GM21737 (cell line): ENCODE measurements around the gene ANKRD6.
"Not testable (repeated sequence)": the region's sequence is repeated elsewhere in the genome, so short reads cannot be mapped to it uniquely, and the experiment has no call there.

ENCODE experiments used
- ATAC-seq: cut with Tn5 transposase; IDR thresholded peaks from one replicate; pipeline ENCODE4 v1.9.1; 2021; ENCODE audit warnings: mild to moderate bottlenecking, moderate library complexity; ENCODE audit not compliant: unreplicated experiment

The ANKRD6 gene

DNA sequence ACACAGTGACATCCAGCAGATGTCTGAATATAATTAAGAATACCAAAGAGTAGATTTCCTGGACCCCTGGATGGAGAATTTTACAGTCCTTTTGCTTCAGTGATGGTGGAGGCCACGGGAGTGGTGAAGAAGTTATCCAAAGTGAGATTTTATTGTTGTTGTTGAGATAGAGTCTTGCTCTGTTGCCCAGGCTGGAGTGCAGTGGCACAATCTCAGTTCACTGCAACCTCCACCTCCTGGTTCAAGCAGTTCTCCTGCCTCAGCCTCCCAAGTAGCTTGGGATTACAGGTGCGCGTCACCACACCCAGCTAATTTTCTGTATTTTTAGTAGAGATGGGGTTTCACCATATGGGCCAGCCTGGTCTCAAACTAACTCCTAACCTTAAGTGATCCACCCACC lies 208.6 kb downstream of the ANKRD6 start:
- not testable (repeated sequence) for ATAC-seq

GRCh38 chr6:89642956-89643355 lies 210.0 kb downstream of the ANKRD6 start:
- ATAC-seq: no peak

DNA sequence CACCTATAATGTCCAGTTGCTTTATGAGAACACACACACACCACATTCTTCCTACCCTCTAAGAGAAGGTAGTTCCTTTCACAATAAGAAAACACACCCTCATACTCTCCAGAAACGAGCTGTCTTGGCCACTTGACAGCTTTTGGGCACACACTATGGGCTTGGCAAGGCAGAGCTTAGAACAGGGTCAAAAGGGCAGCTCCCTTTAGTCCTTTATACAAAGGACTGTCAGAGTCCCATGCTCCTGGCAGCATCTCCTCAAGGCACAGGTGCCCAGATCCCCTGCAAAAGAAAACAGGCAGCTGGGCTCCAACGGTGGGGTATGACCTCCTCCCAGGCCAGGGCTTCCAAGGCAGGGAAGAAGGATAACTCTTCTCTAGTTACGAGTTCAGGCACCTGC lies 210.5 kb downstream of the ANKRD6 start:
- ATAC-seq: no peak

DNA sequence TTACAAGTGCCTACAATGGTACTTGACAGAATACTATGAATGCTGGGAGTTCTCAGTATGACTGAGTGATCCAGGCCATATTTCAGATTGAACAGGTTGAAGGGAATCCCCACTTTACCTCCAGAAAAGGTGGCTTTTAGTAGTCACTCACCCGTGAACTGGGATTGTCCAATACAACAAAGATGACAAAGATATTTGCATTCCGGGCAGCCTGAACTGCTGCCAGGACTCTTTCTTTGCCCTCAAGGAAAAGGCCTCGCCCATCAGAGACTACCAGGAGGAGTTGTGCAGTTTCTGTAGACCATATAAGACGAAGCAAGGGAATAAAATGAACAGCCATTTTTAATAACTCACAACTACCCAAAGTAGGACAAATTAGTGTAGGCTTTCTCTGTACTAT lies 211.9 kb downstream of the ANKRD6 start:
- no peak for ATAC-seq

DNA sequence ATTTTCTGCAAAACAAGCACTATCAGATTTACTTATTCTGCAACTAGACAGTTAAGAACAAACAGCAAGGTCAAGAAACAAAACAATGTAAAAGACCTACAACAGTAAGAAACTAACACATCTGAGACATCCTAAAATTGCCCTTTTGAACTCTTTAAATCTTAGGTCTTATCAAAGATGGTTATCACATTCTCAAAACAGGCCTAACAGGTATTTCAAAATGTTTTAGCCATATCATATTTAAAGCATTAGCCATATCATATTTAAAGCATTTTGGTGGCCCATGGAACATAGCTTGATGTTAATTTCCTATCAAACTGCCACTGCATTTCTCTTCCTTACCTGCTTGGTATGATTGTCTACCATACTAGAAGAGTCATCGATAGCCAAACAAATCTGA lies 216.7 kb downstream of the ANKRD6 start:
- no peak for ATAC-seq

DNA sequence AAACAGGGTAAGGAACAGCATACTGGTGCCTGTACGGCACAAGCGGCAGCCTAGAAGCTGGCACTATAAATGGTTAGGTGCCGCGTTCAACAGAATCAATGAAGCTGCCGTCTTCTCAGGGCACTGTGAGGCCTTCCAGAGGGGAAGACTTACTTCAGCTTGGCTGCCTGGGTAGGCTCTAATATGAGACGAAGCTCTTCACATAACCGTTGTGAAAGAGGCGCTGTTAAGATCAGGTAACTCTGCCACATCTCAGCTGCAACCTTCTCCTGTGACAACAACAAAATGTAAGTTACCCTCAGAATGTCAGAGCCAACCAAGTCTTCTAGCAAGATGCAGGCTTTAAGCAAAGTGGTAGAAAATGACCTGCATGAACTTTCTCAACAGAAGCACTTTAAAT lies 217.6 kb downstream of the ANKRD6 start:
- ATAC-seq: no peak

DNA sequence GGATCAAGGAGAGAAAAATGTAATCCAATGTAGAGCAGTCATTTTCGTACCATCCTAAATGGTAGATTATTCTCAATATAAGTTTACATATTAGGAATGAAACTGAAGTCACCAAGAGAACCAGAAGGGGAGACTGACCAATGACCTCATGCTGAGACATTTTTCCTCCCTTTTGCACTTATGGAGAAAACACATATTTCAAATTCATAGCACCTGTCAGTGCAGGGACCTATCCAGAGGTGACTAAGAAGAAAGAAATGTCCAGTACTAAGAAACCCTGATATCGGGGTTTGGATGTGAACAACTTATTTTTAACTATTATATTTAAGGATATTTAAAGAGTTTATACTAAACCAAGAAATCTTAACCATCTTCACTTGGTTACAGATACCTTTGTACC lies 222.2 kb downstream of the ANKRD6 start:
- no peak for ATAC-seq

GRCh38 chr6:89657445-89658158 lies 224.7 kb downstream of the ANKRD6 start:
- no peak for ATAC-seq

GRCh38 chr6:89660981-89661380 lies 228.0 kb downstream of the ANKRD6 start:
- ATAC-seq: no peak

DNA sequence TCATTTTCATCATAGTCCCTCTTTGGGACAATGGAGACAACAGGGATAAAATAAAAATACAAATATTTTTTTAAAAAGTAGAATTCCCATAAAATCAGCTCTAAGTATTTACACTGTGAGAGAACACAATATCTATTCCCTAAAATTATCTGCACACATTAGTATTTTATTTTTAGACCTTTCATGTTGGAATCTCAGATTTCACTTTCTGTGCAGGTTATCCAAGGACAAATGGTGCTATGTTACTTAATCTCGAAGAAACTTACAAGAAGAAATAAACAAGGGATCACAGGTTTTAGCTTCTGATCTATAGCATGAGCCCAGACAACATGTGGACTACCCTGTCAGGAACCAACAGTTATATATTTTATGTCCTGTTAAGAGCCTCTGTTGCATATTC lies 228.6 kb downstream of the ANKRD6 start:
- ATAC-seq: no peak

- ATAC-seq: no peak
Measured at GRCh38 chr6:89662659-89663223, 229.8 kb downstream of the ANKRD6 start.

GRCh38 chr6:89667872-89668556 lies 235.1 kb downstream of the ANKRD6 start:
- ATAC-seq: no peak

GRCh38 chr6:89669002-89669401 lies 236.1 kb downstream of the ANKRD6 start:
- no peak for ATAC-seq

- ATAC-seq: no peak
Measured at GRCh38 chr6:89670935-89671565, 238.1 kb downstream of the ANKRD6 start.

GRCh38 chr6:89675949-89676748 lies 243.2 kb downstream of the ANKRD6 start:
- ATAC-seq: no peak

DNA sequence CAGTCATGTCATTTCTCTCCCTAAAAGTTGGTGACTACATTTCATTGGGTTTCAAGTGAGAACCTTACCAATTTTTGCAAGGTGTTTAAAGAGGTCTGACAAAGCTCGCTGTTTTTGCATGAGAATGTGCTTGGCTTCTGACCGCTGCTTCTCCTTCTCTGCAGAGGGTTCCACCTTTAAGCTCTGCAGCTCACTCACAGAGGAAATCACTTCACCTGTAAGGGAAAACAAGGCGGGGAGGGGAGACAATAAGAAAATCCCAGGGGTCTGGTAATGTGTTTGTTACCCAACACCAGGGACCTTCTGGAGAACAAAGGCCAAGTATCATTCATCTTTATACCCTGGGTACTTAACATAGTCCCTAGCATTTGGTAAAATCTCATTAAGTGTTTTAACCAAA lies 245.6 kb downstream of the ANKRD6 start:
- no peak for ATAC-seq

DNA sequence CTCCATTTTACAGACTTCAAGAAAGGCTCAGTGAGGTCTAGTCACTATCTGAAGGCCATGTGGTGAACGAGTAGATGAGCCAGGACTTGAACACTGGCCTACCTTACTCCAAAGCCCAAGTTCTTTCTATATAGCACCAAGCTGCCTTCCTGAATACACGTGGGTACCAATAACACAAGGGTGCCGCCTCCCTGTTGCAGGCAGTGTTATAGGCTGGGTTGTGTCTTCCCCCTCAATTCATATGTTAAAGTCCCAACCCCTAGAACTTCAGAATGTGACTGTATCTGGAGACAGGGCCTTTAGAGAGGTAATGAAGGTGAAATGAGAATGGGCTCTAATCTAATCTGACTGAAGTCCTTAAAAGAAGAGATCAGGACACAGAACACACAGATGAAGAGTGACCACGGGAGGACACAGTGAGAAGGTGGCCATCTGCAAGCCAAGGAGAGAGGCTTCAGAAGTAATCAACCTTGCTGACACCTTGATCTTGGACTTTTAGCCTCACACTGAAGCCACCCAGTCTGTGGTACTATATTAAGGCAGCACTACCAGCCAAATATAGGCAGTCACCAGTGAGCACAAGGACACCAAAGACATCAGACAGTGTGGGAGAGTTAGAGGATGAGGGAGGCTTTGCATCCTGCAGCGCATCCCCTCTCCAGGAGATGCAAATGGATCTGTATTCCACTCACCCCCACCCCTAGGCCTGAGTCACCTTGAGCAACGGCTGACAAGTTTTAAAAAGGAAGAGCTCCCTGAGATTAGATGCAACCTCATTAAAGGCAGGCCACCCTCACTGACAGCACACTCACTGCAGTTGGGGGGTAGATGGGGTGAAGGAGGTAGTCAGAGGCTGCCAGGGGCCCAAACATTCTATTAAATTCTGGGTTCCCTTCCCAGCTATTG lies 246.5 kb downstream of the ANKRD6 start:
- ATAC-seq: no peak

DNA sequence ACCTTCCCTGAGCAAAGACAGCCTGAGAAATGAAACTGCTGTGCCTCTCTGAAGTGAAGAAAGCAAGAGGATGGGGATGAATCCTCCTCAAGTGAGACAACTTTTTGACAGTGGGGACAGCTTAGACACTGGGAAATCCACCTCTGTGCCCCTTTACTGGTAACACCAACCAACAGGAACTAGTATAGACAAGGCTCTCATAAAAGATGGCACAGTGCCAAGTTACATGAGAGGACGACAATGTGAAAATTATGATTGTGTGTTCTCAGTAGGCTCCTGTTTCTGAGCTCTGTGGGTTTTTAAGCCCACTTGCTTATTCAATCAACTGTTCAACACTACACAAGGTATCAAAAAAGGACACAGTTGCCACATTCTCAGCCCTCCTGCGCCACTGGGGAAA lies 247.2 kb downstream of the ANKRD6 start:
- no peak for ATAC-seq

DNA sequence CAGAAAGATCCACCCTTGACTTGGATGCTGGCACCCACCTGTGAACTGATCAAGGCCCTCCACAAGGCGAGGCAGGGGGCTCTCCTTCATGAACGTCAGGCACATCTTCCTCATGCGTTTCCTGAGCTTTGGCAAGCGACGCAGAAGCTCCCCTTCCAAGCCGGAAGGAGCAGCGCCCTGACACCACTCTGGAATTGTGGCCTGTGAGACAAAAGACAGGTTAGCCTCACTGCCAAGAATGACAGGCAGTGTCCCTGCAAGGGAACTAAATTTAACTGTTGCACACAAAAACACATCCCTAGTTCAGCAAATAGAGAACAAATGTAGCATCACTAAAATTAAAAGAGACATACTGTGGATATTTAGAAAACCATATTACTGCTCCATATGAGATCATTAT lies 247.6 kb downstream of the ANKRD6 start:
- ATAC-seq: no peak

GRCh38 chr6:89681983-89682564 lies 249.1 kb downstream of the ANKRD6 start:
- no peak for ATAC-seq
